Progenitor cell of endocrine pancreas (in vitro differentiated cells): ENCODE measurements around the gene GPR137B. TPM values are rescaled to one million over a fixed set of nuclear protein-coding genes. Genes with fewer than 3 reads are reported as not detected.

ENCODE experiments used
- DNase-seq: peaks from one replicate; pipeline ENCODE4 v3.0.0; 2021; ENCODE audit warnings: low spot score; ENCODE audit not compliant: unreplicated experiment
- H3K27ac Mint-ChIP-seq: 2 replicates; pipeline ENCODE4 v1.8.0; 2021; ENCODE audit warnings: mild to moderate bottlenecking, moderate library complexity, mixed read lengths
- H3K27me3 Mint-ChIP-seq: 2 replicates; pipeline ENCODE4 v1.8.0; 2021; ENCODE audit warnings: mixed read lengths
- H3K36me3 Mint-ChIP-seq: 2 replicates; pipeline ENCODE4 v1.8.0; 2022; ENCODE audit warnings: mixed read lengths; ENCODE audit not compliant: insufficient read depth
- H3K4me1 Mint-ChIP-seq: 2 replicates; pipeline ENCODE4 v1.8.0; 2021; ENCODE audit warnings: low read depth, mixed read lengths
- H3K4me3 Mint-ChIP-seq: 2 replicates; pipeline ENCODE4 v1.8.0; 2021; ENCODE audit warnings: low read depth, mild to moderate bottlenecking, moderate library complexity, mixed read lengths
- H3K9me3 Mint-ChIP-seq: 2 replicates; pipeline ENCODE4 v1.8.0; 2021; ENCODE audit warnings: low read depth, mixed read lengths
- total RNA-seq: library from RNA; stranded (reverse); gene quantifications from 2 replicates; pipeline ENCODE4 v1.2.1, GENCODE V29; 2021
- TF ChIP-seq, protein P1 (sequence below): fragments of 200-600 bp; sonication (generic); IDR thresholded peaks from one replicate; pipeline ENCODE4 v1.5.0; 2021; ENCODE audit warnings: antibody characterized with exemption, mild to moderate bottlenecking; ENCODE audit not compliant: unreplicated experiment

The GPR137B gene
- total RNA-seq, 1 donor from 2014 or later: 6.9 TPM

DNA sequence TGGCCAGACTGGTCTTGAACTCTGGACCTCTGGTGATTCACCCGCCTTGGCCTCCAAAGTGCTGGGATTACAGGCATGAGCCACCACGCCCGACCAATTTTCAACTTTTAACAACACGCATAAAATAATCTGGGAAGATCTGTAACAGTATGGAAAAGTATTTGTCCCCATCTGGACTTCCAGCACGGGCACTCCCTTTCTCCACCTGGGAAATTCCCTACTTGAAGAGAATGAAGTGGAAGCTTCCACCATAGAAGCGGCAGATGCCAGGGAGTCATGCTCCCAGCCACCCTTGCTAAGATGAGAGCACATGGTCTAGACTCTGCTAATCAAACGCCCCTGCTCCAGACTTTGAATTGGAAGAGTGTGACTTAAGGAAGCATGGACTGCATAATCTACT is 9.0 kb upstream of the GPR137B start:
- no peak overlapping the region for H3K27ac Mint-ChIP-seq
- no peaks in the 10 kb centered on the region for H3K36me3 Mint-ChIP-seq
- TF ChIP-seq, protein P1, sequence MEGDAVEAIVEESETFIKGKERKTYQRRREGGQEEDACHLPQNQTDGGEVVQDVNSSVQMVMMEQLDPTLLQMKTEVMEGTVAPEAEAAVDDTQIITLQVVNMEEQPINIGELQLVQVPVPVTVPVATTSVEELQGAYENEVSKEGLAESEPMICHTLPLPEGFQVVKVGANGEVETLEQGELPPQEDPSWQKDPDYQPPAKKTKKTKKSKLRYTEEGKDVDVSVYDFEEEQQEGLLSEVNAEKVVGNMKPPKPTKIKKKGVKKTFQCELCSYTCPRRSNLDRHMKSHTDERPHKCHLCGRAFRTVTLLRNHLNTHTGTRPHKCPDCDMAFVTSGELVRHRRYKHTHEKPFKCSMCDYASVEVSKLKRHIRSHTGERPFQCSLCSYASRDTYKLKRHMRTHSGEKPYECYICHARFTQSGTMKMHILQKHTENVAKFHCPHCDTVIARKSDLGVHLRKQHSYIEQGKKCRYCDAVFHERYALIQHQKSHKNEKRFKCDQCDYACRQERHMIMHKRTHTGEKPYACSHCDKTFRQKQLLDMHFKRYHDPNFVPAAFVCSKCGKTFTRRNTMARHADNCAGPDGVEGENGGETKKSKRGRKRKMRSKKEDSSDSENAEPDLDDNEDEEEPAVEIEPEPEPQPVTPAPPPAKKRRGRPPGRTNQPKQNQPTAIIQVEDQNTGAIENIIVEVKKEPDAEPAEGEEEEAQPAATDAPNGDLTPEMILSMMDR: no peak
- peaks cover 10% of the 10 kb centered on the region for H3K4me1 Mint-ChIP-seq
- H3K4me3 Mint-ChIP-seq: no peak overlapping the region
- no peak for DNase-seq
- peaks cover 46% of the 10 kb centered on the region for H3K27me3 Mint-ChIP-seq
- H3K9me3 Mint-ChIP-seq: no peaks in the 10 kb centered on the region

DNA sequence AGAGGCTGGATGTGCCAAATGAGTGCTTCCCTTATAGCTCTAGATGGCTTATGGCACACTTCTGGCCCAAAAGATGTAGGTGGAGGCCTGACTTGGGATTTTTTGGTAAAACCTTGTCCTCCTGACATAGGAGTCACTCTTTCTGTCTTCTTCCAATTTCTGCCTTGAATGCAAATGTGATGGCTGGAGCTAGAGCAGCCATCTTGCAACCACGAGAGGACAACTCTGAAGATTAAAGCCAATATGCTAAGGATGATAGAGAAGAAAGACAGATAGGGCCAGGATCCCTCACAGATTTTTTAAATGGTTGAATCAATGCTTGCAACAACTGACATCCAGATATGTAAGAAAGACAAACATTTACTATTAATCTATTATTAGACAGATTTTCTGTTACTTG is 8.5 kb upstream of the GPR137B start:
- peaks cover 50% of the 10 kb centered on the region for H3K27me3 Mint-ChIP-seq
- no peak overlapping the region for H3K4me3 Mint-ChIP-seq
- no peaks in the 10 kb centered on the region for H3K36me3 Mint-ChIP-seq
- H3K27ac Mint-ChIP-seq: no peak overlapping the region
- DNase-seq: no peak
- peaks cover 10% of the 10 kb centered on the region for H3K4me1 Mint-ChIP-seq
- no peaks in the 10 kb centered on the region for H3K9me3 Mint-ChIP-seq
- TF ChIP-seq, protein P1: no peak

DNA sequence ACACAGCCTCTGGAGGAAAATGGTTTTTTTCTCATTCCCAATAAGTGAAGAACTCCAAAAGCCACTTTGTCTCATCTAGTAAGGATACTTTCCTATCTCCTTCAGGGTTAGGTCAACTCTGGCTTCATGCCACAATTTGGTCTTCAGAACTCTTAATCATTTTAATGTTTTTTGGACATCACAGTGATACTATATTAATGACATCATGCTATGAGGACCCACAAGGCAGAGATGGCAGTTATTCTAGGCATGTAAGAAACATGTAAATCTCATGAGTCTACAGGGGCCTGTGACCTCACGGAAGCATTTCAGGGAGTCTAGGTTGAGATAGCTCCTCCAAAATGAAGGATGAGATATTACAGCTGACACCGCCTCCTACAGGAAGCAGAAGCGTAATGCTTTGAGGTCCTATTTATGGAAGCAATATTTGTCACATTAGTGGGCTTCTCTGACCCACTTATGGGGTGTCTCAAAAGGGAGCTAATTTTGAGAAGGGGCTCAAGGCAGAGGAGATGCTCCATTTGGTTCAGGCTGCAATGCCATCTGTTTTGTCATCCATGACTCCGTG is 5.0 kb upstream of the GPR137B start:
- no peak for DNase-seq
- H3K9me3 Mint-ChIP-seq: no peaks in the 10 kb centered on the region
- peaks cover 76% of the 10 kb centered on the region for H3K27me3 Mint-ChIP-seq
- peaks cover 4% of the 10 kb centered on the region for H3K4me1 Mint-ChIP-seq
- no peak overlapping the region for H3K4me3 Mint-ChIP-seq
- TF ChIP-seq, protein P1: no peak
- no peaks in the 10 kb centered on the region for H3K36me3 Mint-ChIP-seq
- no peak overlapping the region for H3K27ac Mint-ChIP-seq

DNA sequence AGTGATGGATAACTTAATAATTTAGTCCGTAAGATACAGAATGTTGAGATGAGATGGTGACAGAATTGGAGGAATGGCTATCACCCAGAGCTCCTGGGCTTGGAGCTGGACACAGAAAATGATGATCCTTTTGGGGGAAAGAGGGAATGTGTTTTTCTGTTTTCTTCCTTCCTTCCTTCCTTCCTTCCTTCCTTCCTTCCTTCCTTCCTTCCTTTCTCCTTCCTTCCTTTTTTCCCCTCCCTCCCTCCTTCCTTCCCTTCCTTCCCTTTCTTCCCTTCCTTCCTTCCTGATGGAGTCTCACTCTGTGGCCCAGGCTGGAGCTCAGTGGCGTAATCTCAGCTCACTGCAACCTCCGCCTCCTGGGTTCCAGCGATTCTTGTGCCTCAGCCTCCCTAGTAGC is 2.8 kb upstream of the GPR137B start:
- Mint-ChIP-seq H3K27ac (no peak overlapping the region), H3K9me3 (no peaks in the 10 kb centered on the region), H3K4me1 (peaks cover 6% of the 10 kb centered on the region), H3K4me3 (no peak overlapping the region), H3K27me3 (peaks cover 81% of the 10 kb centered on the region), H3K36me3 (no peaks in the 10 kb centered on the region)
- DNase-seq: no peak
- TF ChIP-seq, protein P1: no peak

DNA sequence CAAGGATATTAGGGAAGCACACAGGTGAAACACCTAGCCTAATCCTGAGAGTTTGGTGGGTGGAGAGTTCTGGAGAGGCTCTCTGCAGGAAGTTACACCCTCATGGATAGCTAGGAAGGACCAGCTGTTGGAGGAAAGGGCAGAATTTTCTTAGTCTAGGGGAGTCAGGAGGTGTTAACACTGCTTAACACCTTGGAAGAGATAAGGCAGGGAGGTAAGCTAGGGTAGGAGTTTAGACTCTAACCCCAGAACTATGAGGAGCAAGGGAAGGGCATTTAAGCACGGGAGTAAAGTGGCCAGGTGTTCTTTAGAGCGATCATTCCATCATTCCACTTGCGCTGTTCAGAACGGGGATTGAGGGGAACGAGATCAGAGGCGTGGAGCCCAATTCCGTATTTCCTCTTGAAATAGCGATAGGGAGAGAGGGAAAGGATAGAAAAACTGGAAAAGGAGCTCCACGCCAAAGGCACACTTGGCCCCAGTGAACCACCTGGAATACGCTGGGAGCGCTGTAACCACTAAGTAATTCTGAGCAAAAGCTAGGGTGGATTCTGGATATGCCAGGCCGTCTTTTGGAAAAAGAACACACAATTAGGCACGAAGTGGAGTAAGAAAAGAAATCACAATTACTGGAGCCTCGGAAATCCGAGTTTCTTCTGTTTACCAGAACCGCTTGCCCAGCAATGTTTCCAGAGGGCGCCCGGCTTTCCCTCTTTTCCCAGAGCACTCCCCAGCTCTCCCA is 1.5 kb upstream of the GPR137B start:
- H3K4me3 Mint-ChIP-seq: peak overlapping the region; percentile 79
- peaks cover 79% of the 10 kb centered on the region for H3K27me3 Mint-ChIP-seq

More for the DNA sequence above, 1.5 kb upstream of the GPR137B start:
- Mint-ChIP-seq H3K9me3 (no peaks in the 10 kb centered on the region), H3K4me1 (peaks cover 2% of the 10 kb centered on the region), H3K36me3 (no peaks in the 10 kb centered on the region), H3K27ac (peak overlapping the region; percentile 80)
- TF ChIP-seq, protein P1: no peak
- no peak for DNase-seq
